ENCODE data around the gene NOL8.

The NOL8 gene

DNA sequence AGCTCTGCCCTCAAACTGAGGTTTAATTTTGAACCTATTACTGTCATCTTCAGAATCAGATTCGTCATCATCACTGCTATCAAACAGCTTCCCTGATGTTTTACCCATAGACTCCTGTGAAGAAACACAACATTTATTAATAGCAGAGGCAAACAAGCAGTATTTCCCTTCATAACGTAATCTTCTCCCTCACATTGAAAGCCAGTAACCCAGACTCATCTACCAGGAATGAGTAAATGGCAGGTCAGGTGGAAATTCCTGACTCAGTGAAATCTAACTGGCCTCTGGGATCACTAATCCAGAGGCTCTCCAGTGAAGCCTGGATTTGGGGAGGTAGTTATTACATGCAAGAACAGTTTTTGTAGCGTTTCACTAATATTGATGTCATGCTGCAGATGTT is 14.6 kb downstream of the NOL8 start:
- no peak for DNase-seq

DNA sequence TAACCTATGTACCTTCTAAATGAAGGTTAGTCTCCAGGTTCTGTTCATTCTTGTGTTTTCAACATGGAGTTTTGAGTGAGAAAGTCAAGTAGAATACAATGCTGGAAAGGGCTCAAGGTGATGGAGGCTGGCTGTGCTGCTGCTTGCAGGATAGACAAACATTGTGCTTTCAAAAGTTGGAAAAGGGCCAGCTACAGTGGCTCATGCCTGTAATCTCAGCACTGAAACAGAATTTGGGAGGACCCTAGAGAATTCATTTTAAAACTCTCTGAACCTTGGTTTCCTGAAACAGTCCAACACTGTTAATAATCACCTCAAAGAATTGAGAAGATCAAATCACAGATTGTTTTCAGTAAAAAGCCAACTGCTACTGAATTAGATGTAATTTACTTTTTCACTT is 16.3 kb downstream of the NOL8 start:
- no peak for DNase-seq

DNA sequence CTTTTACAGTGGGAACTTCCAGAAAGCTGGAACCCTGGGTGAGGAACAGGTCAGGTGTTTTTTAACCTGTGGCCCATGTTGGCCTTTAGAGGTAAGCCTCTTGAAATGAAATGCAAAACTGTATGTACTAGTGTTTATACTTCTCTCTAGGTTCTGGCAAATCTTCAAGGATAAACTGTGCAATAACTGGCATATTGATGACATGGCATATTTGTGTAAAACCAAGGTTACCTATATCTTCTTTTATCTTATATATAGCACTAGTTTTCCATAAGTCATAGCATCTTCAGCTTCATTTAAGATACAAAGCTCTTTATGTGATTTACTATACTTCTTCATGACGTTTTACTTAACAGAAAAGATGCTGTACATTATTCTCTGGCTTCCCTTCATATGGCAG is 24.2 kb downstream of the NOL8 start:
- DNase-seq: no peak

DNA sequence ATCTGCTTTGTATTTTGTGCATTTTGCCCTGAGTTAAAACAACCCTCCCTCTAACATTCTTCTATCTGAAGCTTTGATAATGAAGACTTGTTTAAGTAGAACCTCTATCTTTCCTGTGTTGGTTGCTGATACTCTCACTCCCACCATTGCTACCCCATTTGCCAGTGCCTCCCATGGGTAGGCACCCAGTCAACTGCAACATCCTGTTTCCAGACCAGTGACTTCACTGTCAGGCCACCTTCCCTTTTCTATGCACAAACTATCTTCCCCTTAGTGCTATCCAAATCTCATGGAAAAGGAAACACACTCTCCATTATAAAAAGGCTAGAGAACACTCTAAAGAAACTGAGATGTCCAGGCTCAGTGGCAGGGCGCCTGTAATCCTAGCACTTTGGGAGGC is 26.0 kb downstream of the NOL8 start:
- DNase-seq: no peak

DNA sequence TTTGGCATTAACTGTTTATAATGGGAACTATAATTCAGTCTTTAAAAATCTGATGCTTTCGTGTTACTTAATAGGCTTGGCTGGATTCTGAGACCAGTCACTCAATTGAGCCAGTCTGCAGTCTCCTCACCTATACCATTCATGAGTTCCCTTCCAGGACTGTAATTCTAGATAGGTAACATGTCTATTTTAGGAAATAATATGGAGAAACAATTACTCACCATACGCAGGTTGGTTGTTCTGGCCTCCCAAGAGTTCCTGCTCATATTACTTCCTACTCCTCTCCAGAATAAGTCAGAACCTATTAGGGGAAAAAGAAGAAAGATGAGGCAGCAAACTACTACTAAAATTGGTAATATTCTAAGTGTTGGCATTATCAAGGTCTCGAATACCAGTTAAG is 27.1 kb downstream of the NOL8 start:
- DNase-seq: no peak

DNA sequence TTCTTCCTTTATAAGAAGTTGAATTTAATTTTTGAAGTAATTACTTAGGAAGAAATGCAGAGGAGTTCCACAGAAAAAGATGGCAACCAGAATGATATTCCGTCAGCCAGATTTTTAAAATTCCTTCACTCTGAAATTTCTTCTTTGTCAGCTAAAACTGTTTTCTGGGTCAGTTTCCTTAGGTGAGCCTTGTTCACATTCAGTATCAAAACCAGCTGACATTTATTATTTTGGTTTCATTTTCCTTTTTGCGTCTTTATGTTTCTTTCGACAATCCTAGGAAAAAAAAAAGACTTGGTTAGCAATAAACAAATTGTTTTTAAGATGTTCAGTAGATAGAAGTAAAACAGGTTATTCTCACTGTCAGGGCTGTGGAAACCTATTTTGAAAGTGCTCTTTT is 27.5 kb downstream of the NOL8 start:
- DNase-seq: no peak

DNA sequence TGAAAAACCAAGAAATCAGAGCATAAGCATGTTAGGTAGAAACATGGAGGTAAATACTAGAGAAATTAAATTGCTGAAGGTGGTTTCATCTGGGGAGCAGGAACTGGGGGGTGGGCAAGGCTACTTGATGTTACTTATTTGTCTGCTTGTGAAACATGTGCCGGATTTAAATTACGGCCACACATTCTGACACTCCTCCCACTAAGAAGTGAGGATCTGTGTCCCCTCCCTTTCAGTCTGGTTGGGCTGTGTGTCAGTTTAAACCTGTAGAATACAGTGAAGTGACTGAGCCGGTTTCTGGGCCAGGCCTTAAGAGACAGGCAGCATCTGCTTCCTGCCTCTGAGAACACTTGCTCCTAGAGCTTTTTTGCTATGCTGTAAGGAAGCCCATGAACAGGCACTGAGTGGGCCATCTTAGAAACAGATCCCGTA is 29.3 kb downstream of the NOL8 start:
- DNase-seq: peak in 1 of 5 donors; percentile 17

DNA sequence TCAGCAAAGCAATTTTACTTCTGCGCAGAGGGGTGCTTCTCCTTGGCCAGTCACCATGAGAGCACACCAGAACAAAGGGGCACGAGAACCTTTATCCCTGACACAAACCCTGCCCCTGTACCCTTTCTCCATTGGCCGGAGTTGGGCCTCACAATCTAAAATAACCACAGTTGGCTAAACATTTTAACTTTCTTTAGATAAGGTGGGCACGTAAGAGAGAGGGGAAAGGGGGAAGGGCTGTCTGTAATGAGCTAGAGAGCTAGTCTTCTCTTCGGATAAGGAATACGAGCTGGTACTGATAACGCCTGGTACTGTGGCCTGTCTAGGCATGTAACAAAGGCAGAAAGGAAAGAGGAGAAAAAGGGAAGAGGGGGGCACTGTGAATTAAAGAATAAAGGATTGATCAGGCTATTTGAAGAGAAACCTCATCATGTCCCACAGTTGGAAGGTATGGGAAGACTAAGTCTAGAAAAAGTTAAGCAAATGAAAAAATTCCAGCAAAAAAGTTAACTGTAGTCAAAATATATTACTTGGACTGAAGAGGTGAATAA is 29.8 kb downstream of the NOL8 start:
- DNase-seq: no peak

DNA sequence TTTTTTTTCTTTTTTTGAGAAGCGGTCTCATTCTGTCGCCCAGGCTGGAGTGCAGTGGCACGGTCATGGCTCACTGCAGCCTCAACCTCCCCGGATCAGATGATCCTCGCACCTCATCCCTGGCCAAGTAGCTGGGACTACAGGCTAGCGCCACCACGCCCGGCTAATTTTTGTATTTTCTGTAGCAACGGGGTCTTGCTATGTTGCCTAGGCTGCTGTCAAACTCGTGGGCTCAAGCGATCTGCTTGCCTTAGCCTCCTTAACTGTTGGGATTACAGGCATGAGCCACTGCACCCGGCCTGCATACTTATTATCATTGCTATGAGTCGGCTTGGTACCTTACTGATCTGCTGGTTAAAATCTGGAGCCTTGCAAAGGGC is 30.9 kb downstream of the NOL8 start:
- peak in 1 of 5 donors; percentile 27 for DNase-seq

DNA sequence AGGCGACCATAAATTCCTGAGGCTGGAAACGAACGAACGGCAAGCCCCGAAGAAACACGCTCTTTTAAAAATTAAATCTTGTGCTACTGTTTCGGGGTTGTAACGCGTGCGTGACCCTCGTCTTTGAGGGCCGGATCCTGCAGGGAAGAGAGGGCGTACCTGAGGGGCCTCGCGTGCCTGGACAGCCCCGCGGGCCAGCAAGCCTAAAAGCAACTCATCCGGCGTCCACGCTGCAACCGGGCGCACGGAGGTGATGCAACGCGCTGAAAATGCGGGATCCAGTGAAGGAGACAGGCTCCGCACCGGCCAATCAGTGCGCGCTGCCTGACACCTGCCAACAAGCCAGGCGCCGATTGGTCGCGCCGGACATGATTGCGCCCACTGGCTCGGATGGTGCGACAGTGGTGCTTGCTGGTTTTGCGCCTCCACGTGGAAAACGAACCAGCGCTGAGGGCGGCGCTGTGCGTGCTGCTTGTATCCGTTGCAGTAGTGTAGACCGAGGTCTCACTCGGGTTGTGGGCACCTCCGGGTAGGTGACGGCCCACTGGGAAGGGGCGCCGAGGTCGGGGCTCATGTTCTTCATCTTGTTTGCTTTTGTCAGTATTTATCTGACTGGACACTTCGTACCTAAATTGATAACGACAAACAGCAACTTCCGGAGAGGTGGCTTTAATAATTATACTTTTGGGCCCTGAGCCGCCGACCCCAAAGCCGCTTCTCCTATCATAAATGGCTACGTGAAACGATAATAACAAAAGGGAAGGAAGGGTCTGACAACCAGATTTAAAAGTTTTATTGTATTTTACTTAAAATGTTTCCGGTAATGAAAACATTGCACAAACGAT is 31.5 kb downstream of the NOL8 start, which contains the start of gene IARS1:
TSS of gene IARS1 (minus strand) at position 246 of the 845 bp plus-strand sequence. CDS start 4,278 bp downstream, outside the sequence.
- peak; percentile 97 to 99 (median 98) for DNase-seq

DNA sequence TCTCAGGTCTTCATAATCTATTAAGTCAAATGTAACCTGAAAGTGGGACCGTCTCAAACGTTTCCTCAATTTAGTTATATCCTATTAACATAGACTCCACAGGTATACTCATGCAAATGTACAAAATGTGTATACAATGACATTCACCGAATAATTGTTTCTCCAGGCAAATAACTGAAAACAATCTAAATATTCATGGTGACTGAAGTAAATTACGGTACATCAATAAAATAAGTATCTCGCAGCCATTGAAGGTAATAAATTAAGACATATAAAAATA is 32.1 kb downstream of the NOL8 start:
- no peak for DNase-seq

DNA sequence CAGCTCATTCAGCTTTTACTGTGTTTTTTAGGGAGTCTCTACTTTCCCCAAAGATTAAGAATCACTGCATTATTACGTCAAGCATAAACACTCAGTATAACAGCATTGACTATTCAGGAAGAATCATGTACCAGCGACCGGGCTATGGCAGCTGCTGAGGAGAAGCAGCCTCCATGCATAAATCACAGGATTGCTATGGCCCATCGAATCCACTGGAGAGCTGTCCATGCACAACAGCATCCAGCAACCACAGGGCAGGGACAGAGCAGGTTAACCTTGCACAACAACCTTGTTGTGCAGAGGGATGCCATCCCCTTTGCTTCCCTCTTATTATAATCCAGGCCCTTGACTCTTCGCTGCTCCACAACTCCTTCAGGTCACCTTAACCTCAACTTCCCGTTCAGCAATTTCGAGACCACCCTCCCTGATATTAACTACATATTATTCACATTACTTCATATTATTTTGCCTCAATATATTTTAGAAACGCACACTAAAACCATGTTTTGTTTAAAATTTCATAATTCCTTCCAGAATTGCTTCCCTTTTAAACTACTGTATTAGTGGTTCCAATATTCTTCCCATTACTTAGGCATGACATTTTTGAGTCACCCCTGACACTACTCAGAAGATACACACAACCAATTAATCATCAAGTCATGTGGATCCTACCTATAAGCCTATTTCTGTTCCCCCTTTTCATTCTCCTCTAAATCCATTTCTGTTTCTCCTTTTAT is 32.6 kb downstream of the NOL8 start:
- DNase-seq: peak in 1 of 5 donors; percentile 10

DNA sequence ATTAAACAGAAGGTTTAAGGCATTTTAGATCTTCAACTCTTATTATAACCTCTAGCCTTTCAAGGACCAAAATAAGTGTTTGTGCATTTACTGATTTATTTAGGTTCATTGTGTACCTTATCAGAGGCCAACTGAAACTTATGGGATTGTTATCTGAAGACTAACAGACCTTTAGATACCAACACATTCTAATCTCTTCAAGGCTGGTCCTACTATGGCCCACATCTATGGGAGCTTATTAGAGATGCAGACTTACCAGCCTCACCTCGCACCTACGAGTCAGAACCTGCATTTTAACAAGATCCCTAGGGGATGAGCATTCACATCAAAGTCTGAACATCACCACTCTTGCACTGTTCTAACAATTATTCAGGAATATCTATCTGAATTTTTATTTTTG is 33.6 kb downstream of the NOL8 start:
- no peak for DNase-seq

DNA sequence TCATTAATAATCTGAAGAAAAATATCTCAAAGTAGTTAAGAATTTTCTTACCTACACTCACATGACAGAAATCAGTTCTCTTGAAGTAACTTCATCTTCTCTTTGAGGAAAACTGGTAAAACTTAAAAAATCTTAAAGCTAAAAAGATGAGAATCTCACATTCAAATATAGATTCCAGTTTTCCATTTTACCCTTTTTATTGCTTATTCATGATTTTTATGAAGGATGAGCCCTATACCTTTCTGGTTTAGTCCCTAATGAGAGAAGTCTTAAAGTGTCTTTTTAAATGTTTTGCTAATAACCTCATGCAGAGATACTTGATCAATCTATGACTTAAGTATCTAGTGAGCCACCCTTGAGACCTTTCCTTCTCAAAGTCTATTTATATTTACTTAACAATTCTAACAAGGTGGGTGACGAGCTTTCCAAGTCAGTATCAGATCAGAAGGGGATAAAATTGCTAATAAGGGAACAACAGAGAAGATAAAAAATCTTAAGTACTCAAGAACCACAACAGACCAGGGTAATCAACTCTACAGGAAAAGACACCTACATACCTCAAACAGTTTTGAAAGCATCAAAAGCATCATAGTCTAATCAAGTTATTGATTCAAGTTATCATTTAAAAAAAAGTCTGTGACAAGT is 34.2 kb downstream of the NOL8 start:
- DNase-seq: no peak

DNA sequence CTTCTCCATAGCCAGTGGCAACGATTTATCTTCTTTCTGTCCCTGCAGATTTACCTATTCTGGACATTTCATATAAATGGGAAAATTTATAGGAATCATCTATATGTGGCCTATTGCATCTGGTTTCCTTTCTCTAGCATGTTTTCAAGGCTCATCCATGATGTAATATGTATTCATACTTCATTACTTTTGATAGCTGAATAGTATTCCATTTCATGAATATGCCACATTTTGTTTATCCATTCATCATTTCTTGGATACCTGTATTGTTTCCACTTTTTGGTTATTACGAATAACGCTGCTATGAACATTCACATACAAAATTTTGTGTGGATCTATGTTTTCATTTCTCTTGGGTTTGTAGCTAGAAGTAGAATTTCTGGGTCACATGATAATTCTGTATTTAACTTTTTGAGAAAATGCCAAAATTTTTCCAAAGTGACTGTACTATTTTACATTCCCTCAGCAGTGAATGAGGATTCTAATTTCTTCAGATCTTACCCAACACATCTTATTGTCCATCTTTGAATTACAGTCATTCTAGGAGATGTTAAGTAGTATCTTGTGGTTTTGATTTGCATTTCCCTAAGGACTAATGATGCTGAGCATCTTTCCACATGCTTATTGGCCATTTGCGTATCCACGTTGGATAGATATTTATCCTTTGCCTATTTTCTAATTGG is 35.3 kb downstream of the NOL8 start:
- no peak for DNase-seq

DNA sequence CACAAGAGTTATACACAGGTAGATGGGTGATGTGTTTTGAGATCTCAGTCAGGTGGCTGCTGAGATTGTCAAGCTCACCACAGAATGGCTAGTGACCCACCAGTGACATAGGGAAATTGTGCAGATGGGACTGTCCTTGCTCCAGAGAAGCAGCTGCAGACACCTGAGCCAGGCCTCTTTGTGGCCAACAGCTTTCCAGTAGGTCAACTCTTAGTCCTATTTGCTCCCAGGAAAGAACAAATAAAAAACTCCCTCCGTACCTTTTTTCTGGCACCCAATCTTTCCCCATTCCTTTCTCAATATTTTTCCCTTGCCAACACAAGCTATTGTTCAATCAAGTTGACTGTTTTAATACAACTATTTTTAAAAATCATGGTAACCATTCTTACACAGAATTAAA is 45.8 kb downstream of the NOL8 start:
- DNase-seq: no peak

DNA sequence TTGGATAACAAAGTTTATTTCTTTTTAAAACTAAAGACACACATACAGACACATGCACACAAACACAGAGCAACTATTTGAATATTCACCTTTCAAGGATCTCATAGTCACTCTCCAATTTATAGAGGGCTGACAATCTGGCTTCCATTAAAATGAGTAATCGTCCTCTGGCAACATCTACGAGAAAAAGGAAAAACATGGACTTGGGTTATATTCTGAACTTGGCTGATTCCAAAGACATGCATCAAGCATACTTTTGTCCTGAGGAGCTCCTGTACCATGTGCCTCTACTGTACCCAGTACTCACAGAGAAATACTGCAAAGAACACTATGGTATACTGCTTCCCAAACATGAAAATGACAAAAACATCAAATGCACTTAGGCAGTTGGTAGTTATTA is 47.0 kb downstream of the NOL8 start:
- no peak for DNase-seq

DNA sequence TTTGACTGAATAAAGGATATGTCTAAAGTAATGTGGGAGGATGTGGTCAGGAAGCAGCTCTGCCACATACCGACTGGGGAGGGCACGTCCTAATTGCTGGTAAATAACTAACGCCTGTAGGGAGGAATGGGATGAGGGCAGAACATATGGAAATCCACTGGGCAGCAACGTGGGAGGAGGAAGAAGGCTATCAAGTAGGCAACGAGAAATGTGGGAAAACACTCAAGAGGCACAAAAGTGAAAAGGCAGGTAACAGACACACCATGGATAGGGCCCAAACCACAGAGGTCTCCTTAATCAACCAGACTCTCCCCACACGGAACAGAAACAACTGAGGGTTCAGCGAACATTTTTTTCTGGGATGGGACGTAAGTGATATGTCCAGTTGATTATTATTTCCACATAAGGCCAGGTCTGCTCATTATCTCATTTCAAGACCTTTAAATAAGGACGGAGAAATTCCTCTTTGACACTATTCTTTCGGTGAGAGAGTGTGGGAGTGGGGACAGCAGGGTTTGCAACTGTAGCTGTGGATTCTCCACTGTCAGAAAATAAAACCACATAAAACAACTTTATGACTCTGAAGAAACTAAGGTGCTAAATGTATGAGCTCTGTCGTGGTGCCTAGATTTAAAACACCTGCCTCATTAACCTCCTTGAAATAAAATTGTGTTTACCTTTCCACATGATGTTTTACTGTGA is 48.7 kb downstream of the NOL8 start:
- peak in 1 of 5 donors; percentile 20 for DNase-seq

DNA sequence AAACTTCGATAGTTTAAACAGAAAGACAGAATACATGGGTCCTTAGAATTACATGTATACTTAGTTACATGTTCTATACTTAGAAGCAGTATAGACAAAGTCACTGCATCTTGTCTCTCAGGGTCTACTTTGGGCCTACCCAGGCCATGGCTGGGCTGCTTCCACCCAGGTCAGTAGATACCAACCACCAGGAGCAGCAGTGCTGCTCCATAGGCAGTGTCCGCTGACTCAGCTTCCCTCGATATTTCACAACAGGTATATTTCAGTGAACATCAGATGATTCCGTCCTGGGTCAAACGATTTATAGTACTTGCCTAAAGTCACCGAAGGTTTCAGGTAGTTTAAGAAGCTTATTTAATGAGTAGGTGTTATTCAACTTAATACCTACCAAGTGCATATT is 49.6 kb downstream of the NOL8 start:
- DNase-seq: no peak

DNA sequence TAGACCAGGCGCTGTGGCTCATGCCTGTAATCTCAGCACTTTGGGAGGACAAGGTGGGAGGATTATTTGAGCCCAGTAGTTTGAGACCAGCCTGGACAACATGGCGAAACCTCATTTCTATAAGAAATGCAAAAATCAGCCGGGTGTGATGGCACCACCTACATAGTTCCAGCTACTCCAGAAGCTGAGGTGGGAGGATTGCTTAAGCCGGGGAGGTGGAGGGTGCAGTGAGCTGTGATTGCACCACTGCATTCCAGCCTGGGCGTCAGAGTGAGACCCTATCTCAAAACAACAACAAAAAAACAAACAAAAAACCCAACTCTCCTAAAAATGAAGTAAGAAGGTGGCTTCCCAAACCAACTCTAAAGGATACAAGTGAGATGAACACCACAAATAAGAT is 54.6 kb downstream of the NOL8 start:
- no peak for DNase-seq

DNA sequence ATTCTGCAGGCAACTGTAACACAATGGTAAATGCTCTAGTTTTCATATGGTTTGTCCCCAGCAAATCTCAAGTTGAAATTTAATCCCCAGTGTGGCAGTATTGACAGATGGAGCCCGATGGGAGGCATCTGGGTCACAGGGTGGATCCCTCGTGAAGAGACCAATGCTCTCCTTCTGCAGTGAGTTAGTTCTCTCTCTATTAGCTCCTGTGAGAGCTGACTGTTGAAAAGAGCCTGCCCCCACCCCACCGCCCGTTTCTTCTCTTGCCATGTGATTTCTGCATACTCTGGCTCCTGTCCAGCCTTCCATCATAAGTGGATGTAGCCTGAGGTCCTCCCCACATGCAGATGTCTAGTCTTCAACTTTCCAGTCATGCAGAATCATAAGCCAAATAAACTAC is 58.7 kb downstream of the NOL8 start:
- DNase-seq: no peak

DNA sequence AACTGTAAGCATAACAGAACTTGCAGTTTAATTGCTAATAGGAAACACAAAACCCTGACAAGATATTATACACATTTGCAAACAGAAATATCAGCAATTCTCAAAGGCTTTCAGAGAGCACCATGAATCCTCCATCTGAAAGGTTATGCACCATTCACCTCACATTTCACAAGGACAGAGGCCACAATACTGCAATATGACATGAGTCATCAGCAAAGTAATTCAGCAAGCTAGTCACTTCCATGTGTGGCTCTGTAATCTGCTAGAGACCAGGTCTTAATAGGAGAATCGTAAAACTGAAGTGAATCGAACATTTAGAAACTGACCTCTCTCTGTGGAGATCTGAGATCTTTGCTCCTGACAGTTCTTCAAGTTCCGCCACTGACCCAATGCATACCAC is 60.0 kb downstream of the NOL8 start:
- no peak for DNase-seq
